ENCODE results near the gene KCNK10. TPM values are rescaled to one million over a fixed set of nuclear protein-coding genes. Genes with fewer than 3 reads are reported as not detected.

Gene KCNK10
- total and polyA plus RNA-seq, 2 of the 8 experiments (the other 6 are each of a cell fraction or from before 2014, with no cell fraction given) = 0.45 to 0.63 TPM

GRCh38 chr14:88297306-88297705, 25.8 kb downstream of the KCNK10 start:
- POLR2A ChIA-PET (ENCODE audit: partially characterized antibody) = no interaction called here
- no peak overlapping the region for H3K4ac ChIP-seq (replicated peaks; ENCODE audit: insufficient read length, low read depth, low read length)
- CTCF ChIA-PET (ENCODE audit: partially characterized antibody) = no interaction called here
- H2BK20ac ChIP-seq (ENCODE audit: low read length) = no peak overlapping the region
- no peak overlapping the region for H3K18ac ChIP-seq (ENCODE audit: extremely low read depth, low read length)
- H3K4me2 ChIP-seq (ENCODE audit: insufficient read depth in 1 of 2, low read depth in 2 of 2, low read length in 2 of 2) = no peak overlapping the region
- no peaks in the 10 kb centered on the region for H3K36me3 ChIP-seq (ENCODE audit: control insufficient read depth in 2 of 4, insufficient read depth in 4 of 4, low read length in 3 of 4)
- no peaks in the 10 kb centered on the region for H3K4me1 ChIP-seq (replicated peaks in 1 of 4; ENCODE audit: control insufficient read depth in 3 of 4, insufficient read depth in 4 of 4, low read length in 3 of 4)
- H3K4me3 ChIP-seq (ENCODE audit: extremely low read depth in 1 of 4, insufficient read depth in 2 of 4, low read depth in 3 of 4, low read length in 4 of 4) = no peak overlapping the region
- no peak overlapping the region for H2BK120ac ChIP-seq (replicated peaks; ENCODE audit: low read depth, low read length)
- no peaks in the 10 kb centered on the region for H3K79me2 ChIP-seq (ENCODE audit: control insufficient read depth in 1 of 2, insufficient read depth in 2 of 2, low read length in 2 of 2)
- H3K56ac ChIP-seq (replicated peaks; ENCODE audit: insufficient read length, low read depth, low read length) = no peak overlapping the region
- H3K23ac ChIP-seq (ENCODE audit: insufficient read length) = no peak overlapping the region
- H2AK5ac ChIP-seq (ENCODE audit: low read depth, low read length) = no peak overlapping the region
- H2AFZ ChIP-seq (ENCODE audit: low read length) = no peak overlapping the region
- H3K27ac ChIP-seq (ENCODE audit: low read depth, low read length) = no peak overlapping the region
- H3K14ac ChIP-seq (ENCODE audit: insufficient read length) = no peak overlapping the region
- H3K79me1 ChIP-seq (ENCODE audit: low read depth, low read length) = no peaks in the 10 kb centered on the region
- DNase-seq (ENCODE audit: low read depth in 1 of 2, low spot score in 2 of 2) (no peak), FAIRE-seq (no peak)
- no peak overlapping the region for H4K5ac ChIP-seq (ENCODE audit: insufficient read length, low read depth, low read length)
- 91% methylated on average over 5 of the region's 5 CpGs; no CpG with 5 or more reads in 1 of the 2 experiments for WGBS, 2 experiments (ENCODE audit: extremely low coverage in 1 of 2, insufficient coverage in 1 of 2, insufficient read length in 1 of 2, insufficient replicate concordance in 2 of 2, low coverage in 1 of 2, low lambda C conversion rate in 2 of 2, missing lambda C conversion rate in 1 of 2)
- H2BK12ac ChIP-seq (ENCODE audit: low read depth, low read length) = no peak overlapping the region
- no peak overlapping the region for H3K9ac ChIP-seq (replicated peaks in 1 of 4; ENCODE audit: extremely low read depth in 1 of 4, low read depth in 3 of 4, low read length in 3 of 4)
- H2BK5ac ChIP-seq (ENCODE audit: low read depth, low read length) = no peak overlapping the region
- no peaks in the 10 kb centered on the region for H4K20me1 ChIP-seq (replicated peaks in 1 of 2; ENCODE audit: control insufficient read depth in 1 of 2, insufficient read depth in 2 of 2, low read length in 2 of 2)
- no peak overlapping the region for H4K8ac ChIP-seq (ENCODE audit: extremely low read depth, insufficient read depth, low read length)
- H3K23me2 ChIP-seq (ENCODE audit: low read depth, low read length) = no peaks in the 10 kb centered on the region; the same call in 1 of the 2 replicates
- no peak overlapping the region for H4K91ac ChIP-seq (replicated peaks; ENCODE audit: insufficient read length, low read length)
- H3K27me3 ChIP-seq (replicated peaks in 1 of 4; ENCODE audit: control insufficient read depth in 3 of 4, extremely low read depth in 1 of 4, insufficient read depth in 3 of 4, low read length in 3 of 4) = no peaks in the 10 kb centered on the region
- no peaks in the 10 kb centered on the region for H3K9me3 ChIP-seq (ENCODE audit: insufficient read depth in 2 of 2, low read depth in 1 of 2, low read length in 1 of 2)
- H2BK15ac ChIP-seq (ENCODE audit: low read length) = no peak overlapping the region
- TF ChIP-seq ZNF274 (IDR thresholded peaks at IDR 0.05; ENCODE audit: borderline replicate concordance, extremely low read depth, low read length) (no peak), TAF7 (optimal IDR thresholded peaks at IDR 0.05; ENCODE audit: borderline replicate concordance, low read depth, low read length) (no peak), SP2 (IDR thresholded peaks at IDR 0.05; ENCODE audit: low read length) (no peak), MAX (IDR thresholded peaks at IDR 0.05) (no peak), CBX5 (IDR thresholded peaks at IDR 0.05; ENCODE audit: low read depth, low read length) (no peak), TBP (IDR thresholded peaks at IDR 0.05; ENCODE audit: low read depth, low read length) (no peak), BRCA1 (IDR thresholded peaks at IDR 0.05; ENCODE audit: low read depth, low read length) (no peak), RAD21 (IDR thresholded peaks at IDR 0.05 in 1 of 2, conservative IDR thresholded peaks at IDR 0.05 in 1 of 2; ENCODE audit: low read depth in 2 of 2, low read length in 2 of 2) (no peak), E2F6 (IDR thresholded peaks at IDR 0.05) (no peak), CHD1 (IDR thresholded peaks at IDR 0.05; ENCODE audit: low read depth, low read length) (no peak), SP1 (IDR thresholded peaks at IDR 0.05; ENCODE audit: low read depth, low read length) (no peak), MAFK (IDR thresholded peaks at IDR 0.05; ENCODE audit: low read depth, low read length) (no peak), ASH2L (IDR thresholded peaks at IDR 0.05; ENCODE audit: low read length) (no peak), BACH1 (IDR thresholded peaks at IDR 0.05; ENCODE audit: low read length) (no peak), SUZ12 (IDR thresholded peaks at IDR 0.05; ENCODE audit: low read length) (no peak)

Data from H1 (cell line).